ENCODE data around the gene PPP4C.

Gene PPP4C

GRCh38 chr16:30131869-30132475 lies 56.2 kb downstream of the PPP4C start:
- peak; percentile 9 for DNase-seq

- no peak for DNase-seq
Observed at GRCh38 chr16:30132591-30132990, 56.8 kb downstream of the PPP4C start.

Data from fibroblast of skin of right quadriceps (primary cell).